Mononuclear cell (primary cell): ENCODE measurements around the gene SOCS4. TPM values are rescaled to one million over a fixed set of nuclear protein-coding genes. Genes with fewer than 3 reads are reported as not detected.

Experiments
- H3K27me3 ChIP-seq: 2 replicates; pipeline ENCODE4 v1.6.0; 2011; ENCODE audit warnings: low read length, control low read depth; ENCODE audit not compliant: insufficient read depth
- H3K4me1 ChIP-seq: 2 replicates; pipeline ENCODE4 v1.5.1; 2011; ENCODE audit warnings: mild to moderate bottlenecking, low read length, control low read depth; ENCODE audit not compliant: insufficient read depth
- H3K4me3 ChIP-seq: 2 replicates; pipeline ENCODE4 v1.5.1; 2011; ENCODE audit warnings: mild to moderate bottlenecking, low read length, moderate library complexity
- H3K9me3 ChIP-seq: 2 replicates; pipeline ENCODE4 v1.5.1; 2011; ENCODE audit warnings: low read depth, mild to moderate bottlenecking, control low read depth, low read length
- total RNA-seq: library from RNA; depleted of rRNA; stranded (reverse); fragments of >200 nt; gene quantifications from one replicate; pipeline ENCODE4 v1.2.3, GENCODE V29; 2012

SOCS4 gene
- total RNA-seq, 1 donor, result 14.7 TPM

- H3K4me3 ChIP-seq, result no peak overlapping the region
- no peaks in the 10 kb centered on the region for H3K9me3 ChIP-seq
- peaks cover 31% of the 10 kb centered on the region for H3K4me1 ChIP-seq
- no peaks in the 10 kb centered on the region for H3K27me3 ChIP-seq
Observed at GRCh38 chr14:55094292-55095157, 67.5 kb downstream of the SOCS4 start.

GRCh38 chr14:55097881-55098560 is 71.0 kb downstream of the SOCS4 start:
- peaks cover 48% of the 10 kb centered on the region for H3K4me1 ChIP-seq
- H3K9me3 ChIP-seq, result no peaks in the 10 kb centered on the region
- H3K27me3 ChIP-seq, result no peaks in the 10 kb centered on the region
- no peak overlapping the region for H3K4me3 ChIP-seq

GRCh38 chr14:55098561-55098898 is 71.5 kb downstream of the SOCS4 start:
- Histone ChIP-seq H3K4me1 (peaks cover 53% of the 10 kb centered on the region), H3K27me3 (no peaks in the 10 kb centered on the region), H3K4me3 (no peak overlapping the region), H3K9me3 (no peaks in the 10 kb centered on the region)

Other genes with a start within 250 kb of the SOCS4 start
- 43.8 TPM for gene GCH1, start 124.4 kb upstream of the SOCS4 start, total RNA-seq
- gene WDHD1, start 137 bp upstream of the SOCS4 start, total RNA-seq, result 2.1 TPM
- gene MAPK1IP1L, start 24.4 kb downstream of the SOCS4 start, total RNA-seq, result 96.1 TPM
- gene LGALS3, start 102.0 kb downstream of the SOCS4 start, total RNA-seq, result 126 TPM
- 0.84 TPM for gene DLGAP5, start 164.3 kb downstream of the SOCS4 start, total RNA-seq
- gene FBXO34, start 244.2 kb downstream of the SOCS4 start, total RNA-seq, result 41.3 TPM